Measurements from ENCODE around the gene VGLL4.

DNA sequence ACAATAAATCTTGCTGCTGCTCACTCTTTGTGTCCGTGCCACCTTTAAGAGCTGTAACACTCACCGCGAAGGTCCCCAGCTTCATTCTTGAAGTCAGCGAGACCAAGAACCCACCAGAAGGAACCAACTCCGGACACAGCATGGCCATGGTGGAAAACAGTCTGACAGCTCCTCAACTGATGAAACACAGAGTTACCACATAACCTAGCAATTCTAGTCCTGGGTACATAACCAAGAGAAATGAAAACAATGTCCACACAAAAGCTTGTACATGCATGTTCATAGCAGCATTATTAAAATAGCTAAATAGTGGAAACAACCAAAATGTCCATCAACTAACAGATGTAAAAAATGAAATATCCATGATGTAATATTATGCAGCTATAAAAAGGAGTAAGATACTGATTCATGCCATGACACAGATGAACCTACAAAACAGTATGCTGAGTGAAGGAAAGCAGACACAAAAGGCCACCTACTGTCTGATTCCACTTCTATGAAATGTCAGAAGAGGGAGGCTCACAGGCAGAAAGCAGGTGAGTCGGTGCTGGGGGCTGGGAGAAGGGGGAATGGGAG lies 36.8 kb downstream of the VGLL4 start:
- TF ChIP-seq YY1 (IDR thresholded peaks at IDR 0.05; ENCODE audit: insufficient read depth, insufficient read length), result no peak
- no peak for TF ChIP-seq SUZ12 (IDR thresholded peaks at IDR 0.05; ENCODE audit: extremely low read depth, insufficient read depth, insufficient read length)
